Measurements from ENCODE around the gene XCR1.

The XCR1 gene

DNA sequence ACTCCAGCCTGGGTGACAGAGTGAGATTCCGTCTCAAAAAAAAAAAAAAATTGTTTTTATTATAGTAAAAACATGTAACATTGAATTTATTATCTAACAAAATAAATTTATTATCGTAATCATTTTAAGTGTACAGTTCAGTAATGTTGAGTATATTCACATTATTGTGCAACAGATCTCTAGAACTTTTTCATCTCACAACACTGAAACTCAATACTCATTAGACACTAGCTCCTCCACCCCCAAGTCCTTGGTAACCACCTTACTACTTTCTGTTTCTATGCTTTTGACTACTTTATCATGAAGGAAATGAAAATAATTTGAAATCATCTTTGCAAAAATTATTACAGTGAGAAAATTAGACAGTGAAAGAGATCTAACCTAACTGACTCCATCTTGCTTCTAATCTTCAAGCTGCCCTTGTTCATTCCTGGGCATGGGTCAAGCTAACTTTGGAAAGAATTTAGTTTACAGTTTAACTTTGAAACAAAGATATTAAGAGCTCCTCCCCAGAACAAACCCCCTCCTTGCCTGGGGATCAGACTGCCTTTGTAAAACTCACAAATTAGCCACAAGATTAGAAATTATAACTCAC, 16.7 kb downstream of the XCR1 start (continued):
- TF ChIP-seq, protein P1, sequence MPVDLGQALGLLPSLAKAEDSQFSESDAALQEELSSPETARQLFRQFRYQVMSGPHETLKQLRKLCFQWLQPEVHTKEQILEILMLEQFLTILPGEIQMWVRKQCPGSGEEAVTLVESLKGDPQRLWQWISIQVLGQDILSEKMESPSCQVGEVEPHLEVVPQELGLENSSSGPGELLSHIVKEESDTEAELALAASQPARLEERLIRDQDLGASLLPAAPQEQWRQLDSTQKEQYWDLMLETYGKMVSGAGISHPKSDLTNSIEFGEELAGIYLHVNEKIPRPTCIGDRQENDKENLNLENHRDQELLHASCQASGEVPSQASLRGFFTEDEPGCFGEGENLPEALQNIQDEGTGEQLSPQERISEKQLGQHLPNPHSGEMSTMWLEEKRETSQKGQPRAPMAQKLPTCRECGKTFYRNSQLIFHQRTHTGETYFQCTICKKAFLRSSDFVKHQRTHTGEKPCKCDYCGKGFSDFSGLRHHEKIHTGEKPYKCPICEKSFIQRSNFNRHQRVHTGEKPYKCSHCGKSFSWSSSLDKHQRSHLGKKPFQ (tag by site-specific recombination; IDR thresholded peaks at IDR 0.05): no peak
- TF ChIP-seq ZNF292 (tag by site-specific recombination; IDR thresholded peaks at IDR 0.05; ENCODE audit: borderline replicate concordance, low read depth) (no peak), ZNF621 (tag by site-specific recombination; IDR thresholded peaks at IDR 0.05) (no peak)
- TF ChIP-seq, protein P2, sequence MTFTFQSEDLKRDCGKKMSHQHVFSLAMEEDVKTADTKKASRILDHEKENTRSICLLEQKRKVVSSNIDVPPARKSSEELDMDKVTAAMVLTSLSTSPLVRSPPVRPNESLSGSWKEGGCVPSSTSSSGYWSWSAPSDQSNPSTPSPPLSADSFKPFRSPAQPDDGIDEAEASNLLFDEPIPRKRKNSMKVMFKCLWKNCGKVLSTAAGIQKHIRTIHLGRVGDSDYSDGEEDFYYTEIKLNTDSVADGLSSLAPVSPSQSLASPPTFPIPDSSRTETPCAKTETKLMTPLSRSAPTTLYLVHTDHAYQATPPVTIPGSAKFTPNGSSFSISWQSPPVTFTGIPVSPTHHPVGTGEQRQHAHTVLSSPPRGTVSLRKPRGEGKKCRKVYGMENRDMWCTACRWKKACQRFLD (tag by site-specific recombination; IDR thresholded peaks at IDR 0.05): no peak

DNA sequence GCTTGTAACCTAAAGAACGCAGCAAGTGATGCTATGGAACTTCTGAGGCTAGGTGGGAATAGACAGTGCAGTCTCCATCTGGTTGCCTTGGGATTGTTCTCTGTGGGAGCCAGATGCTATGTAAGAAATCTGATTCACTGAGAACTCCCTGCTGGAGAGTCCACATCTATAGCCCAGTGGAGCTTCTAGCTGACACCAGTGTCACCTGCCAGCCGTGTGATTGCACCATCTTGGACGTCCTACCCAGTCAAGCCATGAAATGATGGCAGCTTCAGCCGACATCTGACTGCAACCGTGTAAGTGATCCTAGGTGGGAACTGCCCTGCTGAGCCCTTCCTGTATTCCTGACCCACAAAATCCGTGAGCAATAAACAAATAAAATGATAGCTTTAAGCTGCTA, 19.2 kb downstream of the XCR1 start:
- ChIA-PET POLR2A (no interaction called here), CTCF (interaction anchor here (0.5 kb wide), 1 partner anchor 226 kb away, joined by 3 read pairs; no protein-coding TSS in a partner anchor)
- Histone ChIP-seq H3K4me1 (ENCODE audit: control insufficient read depth, insufficient read depth, low read length) (no peaks in the 10 kb centered on the region), H3K27ac (ENCODE audit: extremely low read depth, low read depth, low read length) (no peak overlapping the region), H3K9me3 (ENCODE audit: control insufficient read depth, insufficient read depth, low read depth, low read length) (no peaks in the 10 kb centered on the region), H3K36me3 (ENCODE audit: control insufficient read depth in 2 of 2, insufficient read depth in 1 of 2, low read length in 2 of 2) (no peaks in the 10 kb centered on the region), H3K4me3 (ENCODE audit: low read depth, low read length) (no peak overlapping the region)
- TF ChIP-seq ZFP37 (tag by site-specific recombination; IDR thresholded peaks at IDR 0.05) (no peak), KLF1 (tag by site-specific recombination; IDR thresholded peaks at IDR 0.05) (no peak), ZNF629 (tag by site-specific recombination; IDR thresholded peaks at IDR 0.05) (no peak), HOXA7 (CRISPR knock-in tag; IDR thresholded peaks at IDR 0.05; ENCODE audit: borderline replicate concordance) (no peak), ZNF660 (tag by site-specific recombination; IDR thresholded peaks at IDR 0.05) (no peak), ZNF366 (tag by site-specific recombination; conservative IDR thresholded peaks at IDR 0.05) (no peak), ZNF121 (tag by site-specific recombination; IDR thresholded peaks at IDR 0.05) (no peak)
- TF ChIP-seq, protein P3, sequence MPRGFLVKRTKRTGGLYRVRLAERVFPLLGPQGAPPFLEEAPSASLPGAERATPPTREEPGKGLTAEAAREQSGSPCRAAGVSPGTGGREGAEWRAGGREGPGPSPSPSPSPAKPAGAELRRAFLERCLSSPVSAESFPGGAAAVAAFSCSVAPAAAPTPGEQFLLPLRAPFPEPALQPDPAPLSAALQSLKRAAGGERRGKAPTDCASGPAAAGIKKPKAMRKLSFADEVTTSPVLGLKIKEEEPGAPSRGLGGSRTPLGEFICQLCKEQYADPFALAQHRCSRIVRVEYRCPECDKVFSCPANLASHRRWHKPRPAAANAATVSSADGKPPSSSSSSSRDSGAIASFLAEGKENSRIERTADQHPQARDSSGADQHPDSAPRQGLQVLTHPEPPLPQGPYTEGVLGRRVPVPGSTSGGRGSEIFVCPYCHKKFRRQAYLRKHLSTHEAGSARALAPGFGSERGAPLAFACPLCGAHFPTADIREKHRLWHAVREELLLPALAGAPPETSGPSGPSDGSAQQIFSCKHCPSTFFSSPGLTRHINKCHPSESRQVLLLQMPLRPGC (tag by site-specific recombination; IDR thresholded peaks at IDR 0.05): no peak
- TF ChIP-seq, protein P4, sequence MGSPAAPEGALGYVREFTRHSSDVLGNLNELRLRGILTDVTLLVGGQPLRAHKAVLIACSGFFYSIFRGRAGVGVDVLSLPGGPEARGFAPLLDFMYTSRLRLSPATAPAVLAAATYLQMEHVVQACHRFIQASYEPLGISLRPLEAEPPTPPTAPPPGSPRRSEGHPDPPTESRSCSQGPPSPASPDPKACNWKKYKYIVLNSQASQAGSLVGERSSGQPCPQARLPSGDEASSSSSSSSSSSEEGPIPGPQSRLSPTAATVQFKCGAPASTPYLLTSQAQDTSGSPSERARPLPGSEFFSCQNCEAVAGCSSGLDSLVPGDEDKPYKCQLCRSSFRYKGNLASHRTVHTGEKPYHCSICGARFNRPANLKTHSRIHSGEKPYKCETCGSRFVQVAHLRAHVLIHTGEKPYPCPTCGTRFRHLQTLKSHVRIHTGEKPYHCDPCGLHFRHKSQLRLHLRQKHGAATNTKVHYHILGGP (tag by site-specific recombination; IDR thresholded peaks at IDR 0.05): no peak

DNA sequence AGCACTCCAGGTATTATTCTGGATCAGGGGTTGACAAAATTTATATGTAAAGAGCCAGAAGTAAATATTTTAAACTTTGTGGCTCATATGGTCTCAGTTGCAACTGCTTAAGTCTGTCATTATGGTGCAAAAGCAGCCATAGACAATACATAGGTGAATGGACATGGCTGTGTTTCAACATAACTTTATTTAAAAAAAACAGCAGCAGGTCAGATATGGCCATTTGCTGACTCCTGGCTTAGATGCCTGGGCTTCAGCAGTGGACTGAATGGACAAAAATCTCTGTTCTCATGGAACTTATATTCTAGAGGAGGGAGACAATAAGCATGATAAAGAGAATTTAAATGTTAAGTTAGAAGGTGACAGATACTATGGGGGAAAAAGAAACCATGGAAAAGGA, 20.0 kb downstream of the XCR1 start:
- ChIA-PET CTCF (no interaction called here), POLR2A (no interaction called here)
- H3K27ac ChIP-seq (ENCODE audit: extremely low read depth, low read depth, low read length): no peak overlapping the region
- H3K4me1 ChIP-seq (ENCODE audit: control insufficient read depth, insufficient read depth, low read length): no peaks in the 10 kb centered on the region
- no peaks in the 10 kb centered on the region for H3K9me3 ChIP-seq (ENCODE audit: control insufficient read depth, insufficient read depth, low read depth, low read length)
- H3K36me3 ChIP-seq (ENCODE audit: control insufficient read depth in 2 of 2, insufficient read depth in 1 of 2, low read length in 2 of 2): no peaks in the 10 kb centered on the region
- H3K4me3 ChIP-seq (ENCODE audit: low read depth, low read length): no peak overlapping the region
- TF ChIP-seq, protein P5, sequence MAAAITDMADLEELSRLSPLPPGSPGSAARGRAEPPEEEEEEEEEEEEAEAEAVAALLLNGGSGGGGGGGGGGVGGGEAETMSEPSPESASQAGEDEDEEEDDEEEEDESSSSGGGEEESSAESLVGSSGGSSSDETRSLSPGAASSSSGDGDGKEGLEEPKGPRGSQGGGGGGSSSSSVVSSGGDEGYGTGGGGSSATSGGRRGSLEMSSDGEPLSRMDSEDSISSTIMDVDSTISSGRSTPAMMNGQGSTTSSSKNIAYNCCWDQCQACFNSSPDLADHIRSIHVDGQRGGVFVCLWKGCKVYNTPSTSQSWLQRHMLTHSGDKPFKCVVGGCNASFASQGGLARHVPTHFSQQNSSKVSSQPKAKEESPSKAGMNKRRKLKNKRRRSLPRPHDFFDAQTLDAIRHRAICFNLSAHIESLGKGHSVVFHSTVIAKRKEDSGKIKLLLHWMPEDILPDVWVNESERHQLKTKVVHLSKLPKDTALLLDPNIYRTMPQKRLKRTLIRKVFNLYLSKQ (tag by site-specific recombination; IDR thresholded peaks at IDR 0.05; ENCODE audit: borderline replicate concordance): no peak
- TF ChIP-seq GFI1B (tag by site-specific recombination; IDR thresholded peaks at IDR 0.05) (no peak), PRDM1 (tag by site-specific recombination; IDR thresholded peaks at IDR 0.05) (no peak), SCRT2 (tag by site-specific recombination; IDR thresholded peaks at IDR 0.05) (no peak), ZBTB7A (tag by site-specific recombination; IDR thresholded peaks at IDR 0.05; ENCODE audit: low read depth) (no peak)
- TF ChIP-seq, protein P3 (tag by site-specific recombination; IDR thresholded peaks at IDR 0.05): no peak

All from HEK293 (cell line).